Loucy (cell line): ENCODE data around the gene VPS13D.

Source experiments
- CTCF ChIP-seq: fragments of 200-600 bp; sonication (generic); conservative IDR thresholded peaks from 2 replicates; pipeline ENCODE4 v1.5.1; 2014; ENCODE audit warnings: mild to moderate bottlenecking, antibody characterized with exemption, low read length
- EZH2phosphoT487 ChIP-seq: fragments of 200-600 bp; IDR thresholded peaks from 2 replicates; pipeline ENCODE4 v1.6.1; 2018; ENCODE audit warnings: antibody characterized with exemption, mild to moderate bottlenecking, moderate library complexity, borderline replicate concordance

GRCh38 chr1:12539705-12540579 lies 310.1 kb downstream of the VPS13D start:
- TF ChIP-seq CTCF = no peak
- no peak for TF ChIP-seq EZH2phosphoT487
